HL-60 (cell line): ENCODE results near the gene ENTR1.

Experiments used
- DNase-seq, 2 experiments: peaks; one replicate each; pipeline ENCODE4 v3.0.0-alpha.2; 2010 to 2020; ENCODE audit warnings: low read depth in 1 of 2, low spot score in 1 of 2
- H3K27ac ChIP-seq: fragments of 250-450 bp; sonication (Bioruptor Pico); replicated peaks from 2 replicates; pipeline ENCODE4 v1.5.1; 2020; ENCODE audit warnings: mild to moderate bottlenecking, moderate library complexity
- H3K27me3 ChIP-seq: fragments of 250-450 bp; sonication (Bioruptor Pico); 2 replicates; pipeline ENCODE4 v1.5.1; 2021; ENCODE audit warnings: mild to moderate bottlenecking, moderate library complexity; ENCODE audit not compliant: insufficient read depth, poor library complexity, severe bottlenecking
- H3K4me3 ChIP-seq: replicated peaks from 2 replicates; pipeline ENCODE4 v1.5.1; 2011; ENCODE audit warnings: mild to moderate bottlenecking, control low read depth, low read length; ENCODE audit not compliant: insufficient read depth
- CTCF ChIP-seq: IDR thresholded peaks from one replicate; pipeline ENCODE4 v1.5.1; 2011; ENCODE audit warnings: low read length, control low read depth, inconsistent platforms; ENCODE audit not compliant: insufficient read depth
- GABPA ChIP-seq: IDR thresholded peaks from 2 replicates; pipeline ENCODE4 v1.6.1; 2012; ENCODE audit warnings: low read depth
- POLR2AphosphoS5 ChIP-seq: IDR thresholded peaks from 2 replicates; pipeline ENCODE4 v1.6.1; 2012; ENCODE audit warnings: low read depth
- REST ChIP-seq: IDR thresholded peaks from 2 replicates; pipeline ENCODE4 v1.6.1; 2012; ENCODE audit warnings: low read depth; ENCODE audit not compliant: insufficient replicate concordance
- SPI1 ChIP-seq: IDR thresholded peaks from 2 replicates; pipeline ENCODE4 v1.6.1; 2012; ENCODE audit warnings: low read depth, mild to moderate bottlenecking, borderline replicate concordance

Gene ENTR1

GRCh38 chr9:136368190-136368589 lies 42.2 kb downstream of the ENTR1 start:
- no peak overlapping the region for H3K27ac ChIP-seq
- H3K4me3 ChIP-seq: no peak overlapping the region
- no peaks in the 10 kb centered on the region for H3K27me3 ChIP-seq
- DNase-seq: no peak
- no peak for TF ChIP-seq REST
- no peak for TF ChIP-seq GABPA
- 0 out of 2 replicates have a peak, but pooled peaks have one; percentile 1 for TF ChIP-seq POLR2AphosphoS5

- H3K4me3 ChIP-seq: no peak overlapping the region
- peak overlapping the region; percentile 66; the same call in 1 of the 2 replicates for H3K27ac ChIP-seq
- no peaks in the 10 kb centered on the region for H3K27me3 ChIP-seq
- no peak for DNase-seq
- TF ChIP-seq CTCF (no peak), GABPA (no peak), REST (no peak), POLR2AphosphoS5 (no peak), SPI1 (no peak)
These were observed 42.9 kb downstream of the ENTR1 start for GRCh38 chr9:136367296-136368145.

- Histone ChIP-seq H3K27me3 (no peaks in the 10 kb centered on the region), H3K4me3 (no peak overlapping the region), H3K27ac (peak overlapping the region; percentile 66)
- TF ChIP-seq CTCF (no peak), POLR2AphosphoS5 (peak; percentile 5; the same call in 1 of the 2 replicates), GABPA (no peak), SPI1 (no peak), REST (no peak)
- no peak for DNase-seq
These were observed 43.6 kb downstream of the ENTR1 start for GRCh38 chr9:136366826-136367225.
